H9 (cell line): ENCODE measurements around the gene SURF2. TPM values are rescaled to one million over a fixed set of nuclear protein-coding genes. Genes with fewer than 3 reads are reported as not detected.

ENCODE experiments used
- DNase-seq: peaks from one replicate; pipeline ENCODE4 v3.0.0-alpha.2; 2017
- H2AFZ ChIP-seq: one replicate; pipeline ENCODE4 v1.6.1; 2013; ENCODE audit warnings: mild to moderate bottlenecking, low read length, control low read depth, moderate library complexity
- H2AK5ac ChIP-seq: 2 replicates; pipeline ENCODE4 v1.6.1; 2013; ENCODE audit warnings: low read length, control low read depth, mixed read lengths; ENCODE audit not compliant: insufficient read length
- H2BK120ac ChIP-seq: one replicate; pipeline ENCODE4 v1.6.1; 2013; ENCODE audit warnings: low read depth, mild to moderate bottlenecking, low read length, control low read depth, inconsistent platforms; ENCODE audit not compliant: poor library complexity, severe bottlenecking
- H2BK12ac ChIP-seq: 2 replicates; pipeline ENCODE4 v1.6.1; 2013; ENCODE audit warnings: low read length, control low read depth, mixed read lengths, low read depth; ENCODE audit not compliant: insufficient read length
- H2BK15ac ChIP-seq: 2 replicates; pipeline ENCODE4 v1.6.1; 2013; ENCODE audit warnings: low read depth, low read length, control low read depth
- H2BK20ac ChIP-seq: one replicate; pipeline ENCODE4 v1.6.1; 2013; ENCODE audit warnings: low read depth, mild to moderate bottlenecking, low read length, control low read depth, inconsistent platforms; ENCODE audit not compliant: poor library complexity, severe bottlenecking
- H2BK5ac ChIP-seq: 2 replicates; pipeline ENCODE4 v1.6.1; 2013; ENCODE audit warnings: low read length, control low read depth, mixed read lengths; ENCODE audit not compliant: insufficient read length
- H3K14ac ChIP-seq: 2 replicates; pipeline ENCODE4 v1.6.1; 2013; ENCODE audit warnings: low read length, control low read depth; ENCODE audit not compliant: insufficient read depth
- H3K18ac ChIP-seq: 2 replicates; pipeline ENCODE4 v1.6.1; 2013; ENCODE audit warnings: low read depth, mild to moderate bottlenecking, mixed read lengths, low read length, control low read depth; ENCODE audit not compliant: insufficient read length
- H3K23ac ChIP-seq: 2 replicates; pipeline ENCODE4 v1.6.1; 2013; ENCODE audit warnings: low read length, control low read depth, mixed read lengths, low read depth; ENCODE audit not compliant: insufficient read length
- H3K23me2 ChIP-seq: 2 replicates; pipeline ENCODE4 v1.6.1; 2013; ENCODE audit warnings: low read depth, mild to moderate bottlenecking, mixed read lengths, low read length, control low read depth; ENCODE audit not compliant: insufficient read length, poor library complexity, severe bottlenecking
- H3K27ac ChIP-seq: 2 replicates; pipeline ENCODE4 v1.5.1; 2013; ENCODE audit warnings: low read length, control low read depth, mixed read lengths, low read depth; ENCODE audit not compliant: insufficient read length
- H3K27me3 ChIP-seq: 2 replicates; pipeline ENCODE4 v1.6.1; 2013; ENCODE audit warnings: low read length, control low read depth, inconsistent platforms; ENCODE audit not compliant: insufficient read depth
- H3K4ac ChIP-seq: 2 replicates; pipeline ENCODE4 v1.6.1; 2013; ENCODE audit warnings: low read depth, mild to moderate bottlenecking, control low read depth, inconsistent platforms, low read length, moderate library complexity
- H3K4me1 ChIP-seq: 2 replicates; pipeline ENCODE4 v1.6.1; 2013; ENCODE audit warnings: low read length, control low read depth, inconsistent platforms; ENCODE audit not compliant: insufficient read depth
- H3K4me2 ChIP-seq: 2 replicates; pipeline ENCODE4 v1.6.1; 2013; ENCODE audit warnings: low read length, control low read depth, mixed read lengths; ENCODE audit not compliant: insufficient read length, insufficient read depth
- H3K56ac ChIP-seq: 2 replicates; pipeline ENCODE4 v1.6.1; 2013; ENCODE audit warnings: low read depth, mild to moderate bottlenecking, mixed read lengths, low read length, control low read depth; ENCODE audit not compliant: insufficient read length
- H3K79me1 ChIP-seq: 2 replicates; pipeline ENCODE4 v1.6.1; 2013; ENCODE audit warnings: low read depth, mild to moderate bottlenecking, moderate library complexity, low read length, control low read depth, inconsistent platforms; ENCODE audit not compliant: insufficient read depth, poor library complexity, severe bottlenecking
- H3K79me2 ChIP-seq: 2 replicates; pipeline ENCODE4 v1.6.1; 2013; ENCODE audit warnings: low read length, control low read depth, inconsistent platforms; ENCODE audit not compliant: insufficient read depth
- H3K9ac ChIP-seq: 2 replicates; pipeline ENCODE4 v1.6.1; 2013; ENCODE audit warnings: low read length, control low read depth, mixed read lengths; ENCODE audit not compliant: insufficient read length; ENCODE audit errors: extremely low read depth
- H3K9me3 ChIP-seq: one replicate; pipeline ENCODE4 v1.6.1; 2013; ENCODE audit warnings: low read depth, low read length, inconsistent platforms; ENCODE audit not compliant: control insufficient read depth
- H3T11ph ChIP-seq: one replicate; pipeline ENCODE4 v1.6.1; 2013; ENCODE audit warnings: mild to moderate bottlenecking, low read length, control low read depth, inconsistent platforms
- H4K20me1 ChIP-seq: one replicate; pipeline ENCODE4 v1.6.1; 2013; ENCODE audit not compliant: control insufficient read depth, insufficient read length, insufficient read depth
- H4K5ac ChIP-seq: 2 replicates; pipeline ENCODE4 v1.6.1; 2013; ENCODE audit warnings: low read depth, mild to moderate bottlenecking, mixed read lengths, low read length, control low read depth; ENCODE audit not compliant: insufficient read length
- H4K8ac ChIP-seq: replicated peaks from 2 replicates; pipeline ENCODE4 v1.6.1; 2013; ENCODE audit warnings: low read length, control low read depth, mixed read lengths, low read depth; ENCODE audit not compliant: insufficient read length
- H4K91ac ChIP-seq: 2 replicates; pipeline ENCODE4 v1.6.1; 2013; ENCODE audit warnings: low read depth, mild to moderate bottlenecking, moderate library complexity, mixed read lengths, low read length, control low read depth; ENCODE audit not compliant: insufficient read length
- H3K27ac Mint-ChIP-seq, 3 experiments: 2 replicates in 2 of 3; 3 replicates in 1 of 3; pipeline ENCODE4 v1.8.0; 2020 to 2021; ENCODE audit warnings: mixed read lengths in 3 of 3, mild to moderate bottlenecking in 1 of 3, moderate library complexity in 1 of 3
- H3K27me3 Mint-ChIP-seq: 2 replicates; pipeline ENCODE4 v1.8.0; 2021; ENCODE audit warnings: low read depth, mild to moderate bottlenecking, moderate library complexity, mixed read lengths
- H3K36me3 Mint-ChIP-seq, 3 experiments: 2 replicates in 2 of 3; 3 replicates in 1 of 3; pipeline ENCODE4 v1.8.0; 2020 to 2021; ENCODE audit warnings: low read depth in 3 of 3, mixed read lengths in 3 of 3; ENCODE audit not compliant: insufficient read depth in 1 of 3
- H3K4me1 Mint-ChIP-seq, 2 experiments: 2 replicates each; pipeline ENCODE4 v1.8.0; 2020; ENCODE audit warnings: mixed read lengths in 2 of 2
- H3K4me3 Mint-ChIP-seq, 2 experiments: 2 replicates in 1 of 2; 3 replicates in 1 of 2; pipeline ENCODE4 v1.8.0; 2020 to 2021; ENCODE audit warnings: mild to moderate bottlenecking in 2 of 2, mixed read lengths in 2 of 2, moderate library complexity in 1 of 2
- H3K9me3 Mint-ChIP-seq, 2 experiments: 2 replicates in 1 of 2; 3 replicates in 1 of 2; pipeline ENCODE4 v1.8.0; 2020; ENCODE audit warnings: mild to moderate bottlenecking in 2 of 2, mixed read lengths in 2 of 2, moderate library complexity in 1 of 2
- WGBS: extraction: QIAGEN DNeasy Blood & Tissue Kit; methylation state at CpG from one replicate; pipeline ENCODE4 v1.1.7; 2013; ENCODE audit warnings: missing lambda C conversion rate, low lambda C conversion rate, mixed read lengths; ENCODE audit not compliant: insufficient read length; ENCODE audit errors: extremely low coverage; 5-methylcytosine and 5-hydroxymethylcytosine counted together
- total RNA-seq: library from RNA; stranded (reverse); gene quantifications from 2 replicates; pipeline ENCODE4 v1.2.1, GENCODE V29; 2021
- TF ChIP-seq, protein P1 (sequence below): fragments of 200-600 bp; sonication (generic); conservative IDR thresholded peaks from 3 replicates; pipeline ENCODE4 v1.8.0; 2021; ENCODE audit warnings: antibody characterized with exemption, mild to moderate bottlenecking

Gene SURF2
- total RNA-seq, 1 experiment from 2014 or later, result 44.4 TPM

DNA sequence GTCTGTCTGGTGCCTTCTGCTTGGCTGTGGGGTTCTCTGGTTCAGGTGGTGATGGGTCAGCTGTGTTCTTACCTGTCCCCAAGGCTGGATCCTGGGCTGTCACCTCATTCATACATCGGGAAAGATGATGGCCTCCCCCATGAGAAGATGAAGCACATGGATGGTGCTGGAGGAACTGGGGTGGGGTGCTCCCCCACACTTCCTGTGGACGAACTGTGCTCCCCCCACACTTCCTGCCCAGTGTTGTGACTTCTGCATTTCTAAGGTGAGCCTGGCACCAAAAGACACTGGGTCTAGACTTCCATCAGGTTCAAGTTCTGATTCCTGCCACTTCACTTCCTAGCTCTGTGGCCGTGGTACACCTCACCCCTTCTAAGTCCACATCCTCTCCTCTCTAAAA, 16.1 kb upstream of the SURF2 start:
- H4K91ac ChIP-seq, result no peak overlapping the region
- H3K79me2 ChIP-seq, result peaks cover 2% of the 10 kb centered on the region; the same call in 1 of the 2 replicates
- H3K56ac ChIP-seq, result no peak overlapping the region
- no peaks in the 10 kb centered on the region for H3K79me1 ChIP-seq
- no peak overlapping the region for H3K27ac ChIP-seq
- H3K27me3 ChIP-seq, result no peaks in the 10 kb centered on the region
- H3K9ac ChIP-seq, result no peak overlapping the region
- no peak overlapping the region for H2AFZ ChIP-seq
- no peaks in the 10 kb centered on the region for H4K20me1 ChIP-seq
- Mint-ChIP-seq H3K36me3 (peaks cover 45 to 82% (median 68%) of the 10 kb centered on the region in 3 experiments), H3K27ac (no peak overlapping the region), H3K4me3 (no peak overlapping the region), H3K9me3 (peaks cover 0 to 3% of the 10 kb centered on the region in 2 experiments; a peak in 1 of 5 replicates), H3K4me1 (peaks cover 3 to 9% of the 10 kb centered on the region in 2 experiments; a peak in 3 of 4 replicates), H3K27me3 (no peaks in the 10 kb centered on the region; the same call in 1 of the 2 replicates)
- no peak overlapping the region for H2AK5ac ChIP-seq
- no peak overlapping the region for H3K14ac ChIP-seq
- no peak overlapping the region for H3T11ph ChIP-seq
- no peak overlapping the region for H2BK5ac ChIP-seq
- no peak overlapping the region for H2BK15ac ChIP-seq
- H3K4me1 ChIP-seq, result no peaks in the 10 kb centered on the region
- no peak overlapping the region for H3K18ac ChIP-seq
- TF ChIP-seq, protein P1, sequence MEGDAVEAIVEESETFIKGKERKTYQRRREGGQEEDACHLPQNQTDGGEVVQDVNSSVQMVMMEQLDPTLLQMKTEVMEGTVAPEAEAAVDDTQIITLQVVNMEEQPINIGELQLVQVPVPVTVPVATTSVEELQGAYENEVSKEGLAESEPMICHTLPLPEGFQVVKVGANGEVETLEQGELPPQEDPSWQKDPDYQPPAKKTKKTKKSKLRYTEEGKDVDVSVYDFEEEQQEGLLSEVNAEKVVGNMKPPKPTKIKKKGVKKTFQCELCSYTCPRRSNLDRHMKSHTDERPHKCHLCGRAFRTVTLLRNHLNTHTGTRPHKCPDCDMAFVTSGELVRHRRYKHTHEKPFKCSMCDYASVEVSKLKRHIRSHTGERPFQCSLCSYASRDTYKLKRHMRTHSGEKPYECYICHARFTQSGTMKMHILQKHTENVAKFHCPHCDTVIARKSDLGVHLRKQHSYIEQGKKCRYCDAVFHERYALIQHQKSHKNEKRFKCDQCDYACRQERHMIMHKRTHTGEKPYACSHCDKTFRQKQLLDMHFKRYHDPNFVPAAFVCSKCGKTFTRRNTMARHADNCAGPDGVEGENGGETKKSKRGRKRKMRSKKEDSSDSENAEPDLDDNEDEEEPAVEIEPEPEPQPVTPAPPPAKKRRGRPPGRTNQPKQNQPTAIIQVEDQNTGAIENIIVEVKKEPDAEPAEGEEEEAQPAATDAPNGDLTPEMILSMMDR, result no peak
- H3K9me3 ChIP-seq, result no peaks in the 10 kb centered on the region
- no peak overlapping the region for H3K4ac ChIP-seq
- no peak overlapping the region for H2BK20ac ChIP-seq
- no CpG with 5 or more reads among the region's 3 CpGs for WGBS
- H3K23ac ChIP-seq, result no peak overlapping the region
- no peak overlapping the region for H4K8ac ChIP-seq
- DNase-seq, result no peak
- H2BK12ac ChIP-seq, result no peak overlapping the region
- peaks cover 3% of the 10 kb centered on the region for H3K23me2 ChIP-seq
- H4K5ac ChIP-seq, result no peak overlapping the region
- H2BK120ac ChIP-seq, result no peak overlapping the region
- no peak overlapping the region for H3K4me2 ChIP-seq
